GM12872 (cell line): ENCODE results near the gene SPATS2.

Source experiments
- CTCF ChIP-seq: IDR thresholded peaks from 3 replicates; pipeline ENCODE4 v1.5.1; 2011; ENCODE audit warnings: low read depth, mild to moderate bottlenecking, low read length, moderate library complexity; ENCODE audit not compliant: insufficient read depth

SPATS2 gene

GRCh38 chr12:49505672-49506071 lies 138.4 kb downstream of the SPATS2 start:
- no peak for TF ChIP-seq CTCF

- TF ChIP-seq CTCF, result no peak
Observed at GRCh38 chr12:49507139-49507538, 139.9 kb downstream of the SPATS2 start.

DNA sequence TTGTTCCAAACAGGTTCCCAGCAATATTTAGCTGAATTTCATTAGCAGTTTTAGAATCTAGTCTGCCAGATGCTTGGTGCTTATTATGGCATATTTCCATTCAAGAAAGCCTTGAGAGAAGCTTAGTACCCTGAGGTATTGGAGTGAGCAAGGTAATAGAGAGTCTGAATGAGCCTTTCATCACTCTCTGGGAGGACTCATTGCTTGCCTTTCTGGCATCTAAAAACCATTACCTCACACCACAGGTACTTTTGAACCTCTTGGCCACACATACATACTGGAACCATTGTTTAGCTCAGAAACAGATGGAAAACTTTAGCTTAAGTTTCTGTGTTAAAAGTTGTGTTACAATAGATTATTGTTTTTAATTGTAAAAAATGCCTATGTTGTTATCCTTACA lies 144.1 kb downstream of the SPATS2 start:
- TF ChIP-seq CTCF, result no peak

- no peak for TF ChIP-seq CTCF
Observed at GRCh38 chr12:49512546-49512945, 145.3 kb downstream of the SPATS2 start.

GRCh38 chr12:49515266-49515665 lies 148.0 kb downstream of the SPATS2 start:
- no peak for TF ChIP-seq CTCF

- TF ChIP-seq CTCF, result no peak
Observed at GRCh38 chr12:49518914-49519573, 151.8 kb downstream of the SPATS2 start.

- TF ChIP-seq CTCF, result no peak
Observed at GRCh38 chr12:49519574-49519936, 152.3 kb downstream of the SPATS2 start.

- TF ChIP-seq CTCF, result no peak
Observed at GRCh38 chr12:49521389-49521788, 154.1 kb downstream of the SPATS2 start.
